ENCODE data around the gene SDF4. TPM values are rescaled to one million over a fixed set of nuclear protein-coding genes. Genes with fewer than 3 reads are reported as not detected.

The SDF4 gene
- total RNA-seq, 4 donors from 2014 or later: 93.3 to 170 (median 110) TPM

- DNase-seq (ENCODE audit: low spot score in 2 of 2): no peak
- no peak overlapping the region for H3K27ac ChIP-seq
- peaks cover 0 to 76% of the 10 kb centered on the region in 2 donors for H3K27me3 ChIP-seq
- H3K4me1 ChIP-seq: peaks cover 0 to 46% (median 9%) of the 10 kb centered on the region in 4 donors
- 22 to 38% methylated on average over 6 to 13 of the region's 30 CpGs for WGBS, 2 donors
- no peaks in the 10 kb centered on the region for H3K9me3 ChIP-seq
- H3K36me3 ChIP-seq: peaks cover 0 to 37% (median 0%) of the 10 kb centered on the region in 3 donors
- no peak overlapping the region for H3K4me3 ChIP-seq
- TF ChIP-seq POLR2A (IDR thresholded peaks at IDR 0.05) (no peak), EP300 (IDR thresholded peaks at IDR 0.05) (no peak)
- TF ChIP-seq, protein P1, sequence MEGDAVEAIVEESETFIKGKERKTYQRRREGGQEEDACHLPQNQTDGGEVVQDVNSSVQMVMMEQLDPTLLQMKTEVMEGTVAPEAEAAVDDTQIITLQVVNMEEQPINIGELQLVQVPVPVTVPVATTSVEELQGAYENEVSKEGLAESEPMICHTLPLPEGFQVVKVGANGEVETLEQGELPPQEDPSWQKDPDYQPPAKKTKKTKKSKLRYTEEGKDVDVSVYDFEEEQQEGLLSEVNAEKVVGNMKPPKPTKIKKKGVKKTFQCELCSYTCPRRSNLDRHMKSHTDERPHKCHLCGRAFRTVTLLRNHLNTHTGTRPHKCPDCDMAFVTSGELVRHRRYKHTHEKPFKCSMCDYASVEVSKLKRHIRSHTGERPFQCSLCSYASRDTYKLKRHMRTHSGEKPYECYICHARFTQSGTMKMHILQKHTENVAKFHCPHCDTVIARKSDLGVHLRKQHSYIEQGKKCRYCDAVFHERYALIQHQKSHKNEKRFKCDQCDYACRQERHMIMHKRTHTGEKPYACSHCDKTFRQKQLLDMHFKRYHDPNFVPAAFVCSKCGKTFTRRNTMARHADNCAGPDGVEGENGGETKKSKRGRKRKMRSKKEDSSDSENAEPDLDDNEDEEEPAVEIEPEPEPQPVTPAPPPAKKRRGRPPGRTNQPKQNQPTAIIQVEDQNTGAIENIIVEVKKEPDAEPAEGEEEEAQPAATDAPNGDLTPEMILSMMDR (IDR thresholded peaks at IDR 0.05): no peak
Observed at GRCh38 chr1:1239614-1240347, 8.0 kb upstream of the SDF4 start.

DNA sequence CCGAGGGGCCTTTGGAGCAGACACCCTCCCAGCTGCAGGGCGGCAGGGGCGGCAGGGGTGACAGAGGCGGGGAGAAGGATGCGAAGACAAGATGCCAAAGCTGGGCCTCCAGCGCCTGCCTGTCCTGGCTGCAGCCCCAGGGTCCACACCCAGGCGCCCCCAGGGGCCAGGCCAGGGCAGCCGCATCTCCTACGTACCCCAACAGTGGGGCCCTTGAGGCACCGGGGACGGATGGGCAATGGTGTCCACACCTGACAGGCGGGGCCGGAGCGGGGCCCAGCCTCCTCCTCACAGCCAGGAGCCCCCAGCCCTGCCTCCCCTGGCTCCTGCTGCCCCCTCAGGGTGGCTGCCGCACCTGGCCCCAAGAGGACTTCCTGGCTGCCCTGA, 7.4 kb upstream of the SDF4 start:
- no peak for DNase-seq (ENCODE audit: low spot score in 2 of 2)
- 30 to 69% methylated on average over 3 to 6 of the region's 15 CpGs for WGBS, 2 donors

DNA sequence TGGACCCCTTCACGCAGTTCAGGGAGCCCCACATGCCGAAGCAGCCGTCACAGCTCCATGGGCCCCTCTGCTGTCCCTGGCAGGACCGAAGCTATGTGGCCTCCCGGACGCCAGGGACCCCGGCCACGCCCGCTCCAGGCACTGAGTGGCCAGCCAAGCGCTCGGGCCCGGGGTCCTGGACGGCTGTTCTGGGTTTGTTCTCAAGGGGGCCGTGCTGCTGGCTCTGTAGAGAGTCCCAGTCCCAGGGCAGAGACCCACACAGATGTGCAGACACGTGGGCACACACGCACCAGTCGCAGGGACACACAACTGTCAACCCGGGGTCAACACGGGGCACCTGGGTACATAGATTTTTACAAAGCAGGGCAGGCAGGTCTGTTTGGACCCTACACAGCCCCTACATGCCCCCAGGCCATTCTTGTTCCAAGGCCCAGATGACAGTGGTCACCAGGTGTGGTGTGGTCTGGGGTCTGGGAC, 6.9 kb upstream of the SDF4 start:
- no peak for DNase-seq (ENCODE audit: low spot score in 2 of 2)
- Histone ChIP-seq H3K9me3 (no peaks in the 10 kb centered on the region), H3K4me1 (peaks cover 0 to 42% (median 7%) of the 10 kb centered on the region in 4 donors), H3K27me3 (peaks cover 0 to 68% of the 10 kb centered on the region in 2 donors), H3K27ac (no peak overlapping the region), H3K4me3 (no peak overlapping the region), H3K36me3 (peaks cover 0 to 47% (median 0%) of the 10 kb centered on the region in 3 donors)
- TF ChIP-seq EP300 (IDR thresholded peaks at IDR 0.05) (no peak), POLR2A (IDR thresholded peaks at IDR 0.05) (no peak)
- TF ChIP-seq, protein P1 (IDR thresholded peaks at IDR 0.05): no peak
- 62 to 71% methylated on average over 8 to 15 of the region's 19 CpGs for WGBS, 2 donors

More for the DNA sequence above, 7.4 kb upstream of the SDF4 start:
- H3K4me3 ChIP-seq: no peak overlapping the region
- no peaks in the 10 kb centered on the region for H3K9me3 ChIP-seq
- peaks cover 0 to 73% of the 10 kb centered on the region in 2 donors for H3K27me3 ChIP-seq
- H3K27ac ChIP-seq: no peak overlapping the region
- peaks cover 0 to 43% (median 9%) of the 10 kb centered on the region in 4 donors for H3K4me1 ChIP-seq
- peaks cover 0 to 43% (median 0%) of the 10 kb centered on the region in 3 donors for H3K36me3 ChIP-seq
- TF ChIP-seq, protein P1 (IDR thresholded peaks at IDR 0.05): no peak
- no peak for TF ChIP-seq EP300 (IDR thresholded peaks at IDR 0.05)
- no peak for TF ChIP-seq POLR2A (IDR thresholded peaks at IDR 0.05)

DNA sequence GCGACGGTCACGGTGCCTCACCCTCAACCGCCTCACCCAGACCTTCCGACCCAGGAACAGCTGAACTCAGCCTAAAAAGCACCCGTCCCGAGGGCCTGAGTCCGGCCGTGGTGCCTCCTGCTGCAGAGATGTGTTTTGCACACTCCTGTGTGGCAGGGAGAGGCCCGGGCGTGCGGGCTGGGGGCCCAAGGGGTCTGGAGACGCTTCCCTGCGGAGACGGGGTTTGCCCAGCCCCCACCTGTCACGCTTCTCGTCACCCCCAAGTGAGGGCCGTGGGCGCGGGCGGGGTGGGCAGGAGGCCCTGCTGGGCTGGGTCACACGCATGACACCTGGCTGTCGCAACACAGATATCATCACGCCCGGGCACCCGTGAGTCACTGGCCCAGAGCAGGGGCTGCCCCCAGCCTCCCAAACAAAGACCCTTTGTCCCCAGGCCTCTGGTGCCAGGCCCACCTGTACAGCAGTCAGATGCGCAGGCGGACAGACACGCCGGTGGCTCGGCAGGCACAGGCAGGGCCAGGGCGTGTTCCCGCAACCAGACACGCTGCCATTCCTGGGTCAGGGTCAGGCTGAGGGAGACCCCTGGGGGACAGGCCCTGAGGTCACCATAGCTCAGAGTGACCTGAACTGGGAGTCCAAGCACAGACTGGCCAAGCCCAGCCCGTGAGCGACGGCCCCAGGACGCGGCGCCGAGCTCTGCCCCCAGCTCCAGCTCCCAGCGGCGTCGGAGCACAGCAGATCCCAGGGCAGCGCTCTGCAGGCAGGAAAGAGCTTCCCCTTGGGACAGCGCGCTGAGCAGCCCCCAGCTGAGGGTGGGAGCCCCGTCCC, 6.3 kb upstream of the SDF4 start:
- DNase-seq (ENCODE audit: low spot score in 2 of 2): no peak
- H3K27me3 ChIP-seq: peaks cover 0 to 62% of the 10 kb centered on the region in 2 donors
- no peak overlapping the region for H3K4me3 ChIP-seq
- H3K27ac ChIP-seq: no peak overlapping the region
- H3K4me1 ChIP-seq: peaks cover 0 to 44% (median 9%) of the 10 kb centered on the region in 4 donors
- H3K36me3 ChIP-seq: peaks cover 0 to 51% (median 0%) of the 10 kb centered on the region in 3 donors
- H3K9me3 ChIP-seq: no peaks in the 10 kb centered on the region
- TF ChIP-seq POLR2A (IDR thresholded peaks at IDR 0.05) (no peak), EP300 (IDR thresholded peaks at IDR 0.05) (no peak)
- TF ChIP-seq, protein P1 (IDR thresholded peaks at IDR 0.05): no peak
- WGBS, 2 donors: 36 to 40% methylated on average over 1 to 26 of the region's 48 CpGs
